Mesenchymal stem cell (in vitro differentiated cells and primary cell): ENCODE measurements around the gene LIMK2.
A peak's percentile ranks its signal among the peaks of the same experiment; 100 is the strongest.

Experiments
- DNase-seq: peaks from one replicate; pipeline ENCODE4 v3.0.0-alpha.2; 2013
- H2AFZ ChIP-seq: one replicate; pipeline ENCODE4 v1.6.1; 2013; ENCODE audit warnings: low read depth, mild to moderate bottlenecking, control low read depth, inconsistent platforms, low read length, moderate library complexity
- H2AK5ac ChIP-seq: 2 replicates; pipeline ENCODE4 v1.6.1; 2013; ENCODE audit warnings: low read length, moderate library complexity, mild to moderate bottlenecking, inconsistent platforms; ENCODE audit not compliant: severe bottlenecking
- H2BK120ac ChIP-seq: one replicate; pipeline ENCODE4 v1.6.1; 2013; ENCODE audit warnings: low read depth, mild to moderate bottlenecking, inconsistent platforms, low read length, moderate library complexity
- H2BK12ac ChIP-seq, 2 experiments: one replicate each; pipeline ENCODE4 v1.6.1; 2013; ENCODE audit warnings: inconsistent platforms in 2 of 2, low read length in 2 of 2, mild to moderate bottlenecking in 2 of 2, moderate library complexity in 2 of 2, control low read depth in 1 of 2
- H2BK15ac ChIP-seq: one replicate; pipeline ENCODE4 v1.6.1; 2013; ENCODE audit warnings: mild to moderate bottlenecking, low read depth, inconsistent platforms; ENCODE audit not compliant: poor library complexity, severe bottlenecking
- H2BK5ac ChIP-seq: 2 replicates; pipeline ENCODE4 v1.6.1; 2013; ENCODE audit warnings: low read depth, mild to moderate bottlenecking, low read length, control low read depth, inconsistent platforms; ENCODE audit not compliant: poor library complexity, severe bottlenecking
- H3K14ac ChIP-seq, 2 experiments: one replicate each; pipeline ENCODE4 v1.6.1; 2013; ENCODE audit warnings: inconsistent platforms in 2 of 2, low read length in 2 of 2, control low read depth in 1 of 2, mild to moderate bottlenecking in 1 of 2, moderate library complexity in 1 of 2
- H3K18ac ChIP-seq, 2 experiments: one replicate each; pipeline ENCODE4 v1.6.1; 2013; ENCODE audit warnings: inconsistent platforms in 2 of 2, low read length in 2 of 2, control low read depth in 1 of 2, low read depth in 1 of 2, mild to moderate bottlenecking in 1 of 2
- H3K23ac ChIP-seq, 2 experiments: one replicate each; pipeline ENCODE4 v1.6.1; 2013; ENCODE audit warnings: inconsistent platforms in 2 of 2, low read length in 2 of 2, mild to moderate bottlenecking in 2 of 2, moderate library complexity in 2 of 2, control low read depth in 1 of 2
- H3K27ac ChIP-seq: 2 replicates; pipeline ENCODE4 v1.5.1; 2013; ENCODE audit warnings: mild to moderate bottlenecking, moderate library complexity, low read length, control low read depth, inconsistent platforms; ENCODE audit not compliant: poor library complexity, severe bottlenecking
- H3K27me3 ChIP-seq, 2 experiments: 2 replicates each; pipeline versions ENCODE4 v1.6.1 to v1.7.0; 2013; ENCODE audit warnings: low read length in 2 of 2, mild to moderate bottlenecking in 2 of 2, moderate library complexity in 2 of 2, control low read depth in 1 of 2, inconsistent platforms in 1 of 2; ENCODE audit not compliant: control insufficient read depth in 1 of 2, insufficient read depth in 1 of 2
- H3K36me3 ChIP-seq, 2 experiments: 2 replicates each; pipeline versions ENCODE4 v1.6.1 to v1.7.0; 2013; ENCODE audit warnings: low read length in 2 of 2, control low read depth in 1 of 2, inconsistent platforms in 1 of 2, low read depth in 1 of 2, mild to moderate bottlenecking in 1 of 2; ENCODE audit not compliant: insufficient read depth in 2 of 2, control insufficient read depth in 1 of 2
- H3K4ac ChIP-seq, 2 experiments: one replicate each; pipeline ENCODE4 v1.6.1; 2013; ENCODE audit warnings: inconsistent platforms in 2 of 2, low read length in 2 of 2, mild to moderate bottlenecking in 2 of 2, moderate library complexity in 2 of 2, control low read depth in 1 of 2, low read depth in 1 of 2
- H3K4me1 ChIP-seq: 2 replicates; pipeline ENCODE4 v1.6.1; 2013; ENCODE audit warnings: low read depth, low read length, control low read depth; ENCODE audit not compliant: control insufficient read depth, insufficient read depth
- H3K4me2 ChIP-seq: 2 replicates; pipeline ENCODE4 v1.6.1; 2013; ENCODE audit warnings: low read length, mild to moderate bottlenecking, inconsistent platforms; ENCODE audit not compliant: poor library complexity, severe bottlenecking
- H3K4me3 ChIP-seq, 2 experiments: 2 replicates each; pipeline versions ENCODE4 v1.5.1 to v1.7.0; 2013; ENCODE audit warnings: low read length in 2 of 2, mild to moderate bottlenecking in 2 of 2, control low read depth in 1 of 2, low read depth in 1 of 2; ENCODE audit not compliant: insufficient read depth in 1 of 2
- H3K79me1 ChIP-seq: replicated peaks from 2 replicates; pipeline ENCODE4 v1.6.1; 2013; ENCODE audit warnings: mild to moderate bottlenecking, control low read depth, low read length, inconsistent platforms; ENCODE audit not compliant: poor library complexity, severe bottlenecking
- H3K9ac ChIP-seq: 2 replicates; pipeline ENCODE4 v1.7.0; 2013; ENCODE audit warnings: mild to moderate bottlenecking, low read length, moderate library complexity
- H3K9me3 ChIP-seq: 2 replicates; pipeline ENCODE4 v1.7.0; 2013; ENCODE audit warnings: mild to moderate bottlenecking, low read length; ENCODE audit not compliant: control insufficient read depth
- H4K8ac ChIP-seq: one replicate; pipeline ENCODE4 v1.6.1; 2013; ENCODE audit warnings: inconsistent platforms, mild to moderate bottlenecking, low read length, moderate library complexity
- H4K91ac ChIP-seq: one replicate; pipeline ENCODE4 v1.6.1; 2013; ENCODE audit warnings: mild to moderate bottlenecking, low read length, inconsistent platforms
- WGBS: methylation state at CpG from one replicate; pipeline ENCODE4 v1.1.7; 2013; ENCODE audit warnings: mixed read lengths; 5-methylcytosine and 5-hydroxymethylcytosine counted together

LIMK2 gene

DNA sequence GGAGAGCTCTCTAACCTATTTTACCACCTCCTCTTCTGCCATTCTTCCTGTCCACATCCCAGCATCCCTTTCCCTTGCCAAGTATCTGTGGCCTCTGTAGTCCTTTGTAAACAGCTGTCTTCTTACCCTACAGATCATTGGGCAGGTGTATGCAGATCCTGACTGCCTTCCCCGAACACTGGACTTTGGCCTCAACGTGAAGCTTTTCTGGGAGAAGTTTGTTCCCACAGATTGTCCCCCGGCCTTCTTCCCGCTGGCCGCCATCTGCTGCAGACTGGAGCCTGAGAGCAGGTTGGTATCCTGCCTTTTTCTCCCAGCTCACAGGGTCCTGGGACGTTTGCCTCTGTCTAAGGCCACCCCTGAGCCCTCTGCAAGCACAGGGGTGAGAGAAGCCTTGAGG, 62.9 kb downstream of the LIMK2 start:
- H3K4me1 ChIP-seq, result peaks cover 34% of the 10 kb centered on the region
- no peak overlapping the region for H3K4me2 ChIP-seq
- H3K9ac ChIP-seq, result no peak overlapping the region
- H3K14ac ChIP-seq, result no peak overlapping the region
- peaks cover 8% of the 10 kb centered on the region for H3K79me1 ChIP-seq
- no peak overlapping the region for H2BK5ac ChIP-seq
- no peak overlapping the region for H3K18ac ChIP-seq
- no peak overlapping the region for H3K27ac ChIP-seq
- 89% methylated on average over 6 of the region's 6 CpGs for WGBS
- H4K8ac ChIP-seq, result no peak overlapping the region
- H3K36me3 ChIP-seq, result peaks cover 58 to 66% of the 10 kb centered on the region in 2 experiments
- H3K4ac ChIP-seq, result no peak overlapping the region
- H2AFZ ChIP-seq, result no peak overlapping the region
- no peak overlapping the region for H4K91ac ChIP-seq
- H2BK15ac ChIP-seq, result no peak overlapping the region
- no peak overlapping the region for H3K4me3 ChIP-seq
- no peak overlapping the region for H2BK120ac ChIP-seq
- H3K27me3 ChIP-seq, result no peaks in the 10 kb centered on the region
- no peak overlapping the region for H2AK5ac ChIP-seq
- H2BK12ac ChIP-seq, result no peak overlapping the region
- no peak overlapping the region for H3K23ac ChIP-seq
- H3K9me3 ChIP-seq, result no peaks in the 10 kb centered on the region
- DNase-seq, result no peak

DNA sequence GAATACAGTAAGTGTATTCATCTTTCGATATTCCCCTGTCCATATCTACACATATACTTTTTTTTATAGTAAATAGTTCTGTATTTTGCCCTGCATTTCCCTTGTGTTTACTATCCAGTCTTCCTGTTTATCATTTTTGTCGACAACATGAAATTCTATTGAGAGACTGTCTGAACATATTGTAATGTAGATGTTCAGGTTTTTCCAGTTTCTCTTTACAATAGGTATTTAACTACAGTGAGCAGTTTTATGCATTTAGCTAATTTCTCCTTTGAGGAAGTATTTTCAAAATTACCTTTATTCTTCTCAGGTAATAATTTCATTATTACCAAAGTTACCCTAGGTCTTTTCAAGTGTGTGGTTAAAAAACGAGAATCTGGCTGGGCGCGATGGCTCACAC, 63.5 kb downstream of the LIMK2 start:
- Histone ChIP-seq H3K4me3 (no peak overlapping the region), H3K4ac (no peak overlapping the region), H2AFZ (no peak overlapping the region), H2BK120ac (no peak overlapping the region), H3K27ac (no peak overlapping the region), H2BK5ac (no peak overlapping the region), H2BK12ac (no peak overlapping the region), H3K27me3 (no peaks in the 10 kb centered on the region), H3K23ac (no peak overlapping the region), H4K8ac (no peak overlapping the region), H2BK15ac (no peak overlapping the region), H3K9me3 (no peaks in the 10 kb centered on the region), H2AK5ac (no peak overlapping the region), H3K36me3 (peaks cover 63 to 70% of the 10 kb centered on the region in 2 experiments), H3K4me2 (no peak overlapping the region), H4K91ac (no peak overlapping the region), H3K79me1 (peaks cover 8% of the 10 kb centered on the region), H3K14ac (no peak overlapping the region), H3K4me1 (peaks cover 33% of the 10 kb centered on the region), H3K9ac (no peak overlapping the region), H3K18ac (no peak overlapping the region)
- no peak for DNase-seq
- WGBS, result 100% methylated on average over 2 of the region's 5 CpGs

DNA sequence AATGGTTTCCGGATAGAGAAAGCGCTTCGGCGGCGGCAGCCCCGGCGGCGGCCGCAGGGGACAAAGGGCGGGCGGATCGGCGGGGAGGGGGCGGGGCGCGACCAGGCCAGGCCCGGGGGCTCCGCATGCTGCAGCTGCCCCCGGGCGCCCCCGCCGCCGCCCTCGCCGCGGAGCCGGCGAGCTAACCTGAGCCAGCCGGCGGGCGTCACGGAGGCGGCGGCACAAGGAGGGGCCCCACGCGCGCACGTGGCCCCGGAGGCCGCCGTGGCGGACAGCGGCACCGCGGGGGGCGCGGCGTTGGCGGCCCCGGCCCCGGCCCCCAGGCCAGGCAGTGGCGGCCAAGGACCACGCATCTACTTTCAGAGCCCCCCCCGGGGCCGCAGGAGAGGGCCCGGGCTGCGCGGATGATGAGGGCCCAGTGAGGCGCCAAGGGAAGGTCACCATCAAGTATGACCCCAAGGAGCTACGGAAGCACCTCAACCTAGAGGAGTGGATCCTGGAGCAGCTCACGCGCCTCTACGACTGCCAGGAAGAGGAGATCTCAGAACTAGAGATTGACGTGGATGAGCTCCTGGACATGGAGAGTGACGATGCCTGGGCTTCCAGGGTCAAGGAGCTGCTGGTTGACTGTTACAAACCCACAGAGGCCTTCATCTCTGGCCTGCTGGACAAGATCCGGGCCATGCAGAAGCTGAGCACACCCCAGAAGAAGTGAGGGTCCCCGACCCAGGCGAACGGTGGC, 64.5 kb downstream of the LIMK2 start:
- no peak overlapping the region for H2AFZ ChIP-seq
- no peaks in the 10 kb centered on the region for H3K9me3 ChIP-seq
- H3K14ac ChIP-seq, result no peak overlapping the region
- H2BK12ac ChIP-seq, result no peak overlapping the region
- no peak overlapping the region for H4K8ac ChIP-seq
- H2BK120ac ChIP-seq, result no peak overlapping the region
- no peak overlapping the region for H3K23ac ChIP-seq
- peaks cover 8% of the 10 kb centered on the region for H3K79me1 ChIP-seq
- peaks cover 64 to 73% of the 10 kb centered on the region in 2 experiments for H3K36me3 ChIP-seq
- no peak for DNase-seq
- no peak overlapping the region for H3K9ac ChIP-seq
- no peak overlapping the region for H3K4ac ChIP-seq
- H2AK5ac ChIP-seq, result no peak overlapping the region
- H2BK15ac ChIP-seq, result no peak overlapping the region
- no peak overlapping the region for H4K91ac ChIP-seq
- WGBS, result 97% methylated on average over 54 of the region's 69 CpGs
- H3K27me3 ChIP-seq, result no peaks in the 10 kb centered on the region
- no peak overlapping the region for H3K27ac ChIP-seq
- no peak overlapping the region for H3K18ac ChIP-seq
- no peak overlapping the region for H3K4me2 ChIP-seq
- no peak overlapping the region for H3K4me3 ChIP-seq
- H2BK5ac ChIP-seq, result no peak overlapping the region
- peaks cover 27% of the 10 kb centered on the region for H3K4me1 ChIP-seq

DNA sequence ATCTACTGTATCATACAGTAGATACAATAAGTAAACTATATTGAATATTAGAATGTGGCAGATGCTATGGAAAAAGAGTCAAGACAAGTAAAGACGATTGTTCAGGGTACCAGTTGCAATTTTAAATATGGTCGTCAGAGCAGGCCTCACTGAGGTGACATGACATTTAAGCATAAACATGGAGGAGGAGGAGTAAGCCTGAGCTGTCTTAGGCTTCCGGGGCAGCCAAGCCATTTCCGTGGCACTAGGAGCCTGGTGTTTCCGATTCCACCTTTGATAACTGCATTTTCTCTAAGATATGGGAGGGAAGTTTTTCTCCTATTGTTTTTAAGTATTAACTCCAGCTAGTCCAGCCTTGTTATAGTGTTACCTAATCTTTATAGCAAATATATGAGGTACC, 65.6 kb downstream of the LIMK2 start:
- H4K91ac ChIP-seq, result no peak overlapping the region
- H3K27ac ChIP-seq, result peak overlapping the region; percentile 70
- H3K9me3 ChIP-seq, result no peaks in the 10 kb centered on the region
- no peak overlapping the region for H3K4ac ChIP-seq
- H3K27me3 ChIP-seq, result no peaks in the 10 kb centered on the region
- peaks cover 18% of the 10 kb centered on the region for H3K4me1 ChIP-seq
- DNase-seq, result no peak
- no peak overlapping the region for H3K23ac ChIP-seq
- H3K9ac ChIP-seq, result no peak overlapping the region
- no peak overlapping the region for H2BK15ac ChIP-seq
- H3K79me1 ChIP-seq, result peaks cover 8% of the 10 kb centered on the region
- H4K8ac ChIP-seq, result no peak overlapping the region
- no peak overlapping the region for H2BK120ac ChIP-seq
- H3K18ac ChIP-seq, result no peak overlapping the region
- no peak overlapping the region for H2BK5ac ChIP-seq
- H3K4me2 ChIP-seq, result no peak overlapping the region
- H3K36me3 ChIP-seq, result peaks cover 70 to 76% of the 10 kb centered on the region in 2 experiments
- H2AFZ ChIP-seq, result no peak overlapping the region
- WGBS, result 95% methylated on average over 5 of the region's 5 CpGs
- no peak overlapping the region for H2AK5ac ChIP-seq
- no peak overlapping the region for H3K14ac ChIP-seq
- no peak overlapping the region for H2BK12ac ChIP-seq
- H3K4me3 ChIP-seq, result no peak overlapping the region
